Ishikawa (cell line): ENCODE data around the gene ARHGAP12.

Experiments
- CEBPB ChIP-seq: IDR thresholded peaks from 2 replicates; pipeline ENCODE4 v1.6.1; 2012
- EGR1 ChIP-seq: IDR thresholded peaks from 2 replicates; pipeline ENCODE4 v1.6.1; 2012
- EP300 ChIP-seq: IDR thresholded peaks from 2 replicates; pipeline ENCODE4 v1.6.1; 2012; ENCODE audit warnings: borderline replicate concordance
- MAX ChIP-seq: IDR thresholded peaks from 2 replicates; pipeline ENCODE4 v1.6.1; 2012
- NFIC ChIP-seq: IDR thresholded peaks from 2 replicates; pipeline ENCODE4 v1.6.1; 2012
- RAD21 ChIP-seq: IDR thresholded peaks from 2 replicates; pipeline ENCODE4 v1.6.1; 2012; ENCODE audit warnings: low read depth
- REST ChIP-seq: IDR thresholded peaks from 2 replicates; pipeline ENCODE4 v1.6.1; 2012; ENCODE audit warnings: low read depth, mild to moderate bottlenecking
- TAF1 ChIP-seq: IDR thresholded peaks from 2 replicates; pipeline ENCODE4 v1.6.1; 2012; ENCODE audit warnings: low read depth, mild to moderate bottlenecking
- YY1 ChIP-seq: IDR thresholded peaks from 2 replicates; pipeline ENCODE4 v1.6.1; 2012; ENCODE audit warnings: low read depth
- ZBTB7A ChIP-seq: IDR thresholded peaks from 2 replicates; pipeline ENCODE4 v1.6.1; 2012; ENCODE audit warnings: low read depth

GRCh38 chr10:31921031-31921430 lies 7.6 kb downstream of the ARHGAP12 start:
- TF ChIP-seq CEBPB (no peak), EP300 (no peak), RAD21 (no peak), REST (no peak), YY1 (no peak), ZBTB7A (no peak), EGR1 (no peak), NFIC (no peak), MAX (no peak), TAF1 (no peak)
